NCI-H510A treated with DMSO at 0.1 percent for 48 hours (cell line): ENCODE results near the gene TBX3.

Experiments
- DNase-seq: peaks from one replicate; lab custom pipeline; 2025; lab: John Stamatoyannopoulos, UW

The TBX3 gene

GRCh38 chr12:114625294-114625851, 58.6 kb downstream of the TBX3 start:
- peak; percentile 92 for DNase-seq

- no peak for DNase-seq
Measured at GRCh38 chr12:114623737-114624136, 60.2 kb downstream of the TBX3 start.
